Common myeloid progenitor, CD34-positive (primary cell): ENCODE results near the gene DCP1A.
"Not testable (repeated sequence)": the region's sequence is repeated elsewhere in the genome, so short reads cannot be mapped to it uniquely, and the experiment has no call there.

Source experiments
- CTCF ChIA-PET: fragments of 350-600 bp; sonication (Branson Sonifier 250); formaldehyde crosslinking; loops from one replicate; lab custom pipeline; 2021; ENCODE audit warnings: antibody characterized with exemption; lab: Charles Lee
- POLR2A ChIA-PET: fragments of 350-600 bp; sonication (Branson Sonifier 250); formaldehyde crosslinking; loops from one replicate; lab custom pipeline; 2021; ENCODE audit warnings: antibody characterized with exemption; lab: Charles Lee
- DNase-seq, 3 donors: peaks; one replicate each; pipeline versions ENCODE4 v3.0.0 to v3.0.0-alpha.2; 2013
- H3K27ac ChIP-seq, 2 experiments: 1 replicate in 1 of 2; 2 replicates in 1 of 2; pipeline ENCODE4 v1.7.0; 2013; ENCODE audit warnings: inconsistent platforms in 2 of 2, low read length in 2 of 2, mild to moderate bottlenecking in 2 of 2, low read depth in 1 of 2, moderate library complexity in 1 of 2; ENCODE audit not compliant: severe bottlenecking in 2 of 2, insufficient read depth in 1 of 2, poor library complexity in 1 of 2
- H3K27me3 ChIP-seq, 5 experiments: replicated peaks in 2 of 5; 1 replicate in 3 of 5; 2 replicates in 2 of 5; pipeline versions ENCODE4 v1.6.1 to v1.7.0; 2013; ENCODE audit warnings: low read length in 4 of 5, mild to moderate bottlenecking in 2 of 5, moderate library complexity in 2 of 5, inconsistent platforms in 1 of 5; ENCODE audit not compliant: insufficient read depth in 5 of 5, control insufficient read depth in 4 of 5
- H3K36me3 ChIP-seq, 4 experiments: 1 replicate in 2 of 4; 2 replicates in 2 of 4; pipeline versions ENCODE4 v1.6.1 to v1.7.0; 2013; ENCODE audit warnings: low read length in 3 of 4, control low read depth in 1 of 4, mild to moderate bottlenecking in 1 of 4; ENCODE audit not compliant: control insufficient read depth in 4 of 4, insufficient read depth in 4 of 4
- H3K4me1 ChIP-seq, 4 experiments: 1 replicate in 3 of 4; 2 replicates in 1 of 4; pipeline versions ENCODE4 v1.6.1 to v1.7.1; 2013; ENCODE audit warnings: low read length in 3 of 4, mild to moderate bottlenecking in 3 of 4, control low read depth in 1 of 4, inconsistent platforms in 1 of 4, moderate library complexity in 1 of 4; ENCODE audit not compliant: control insufficient read depth in 4 of 4, insufficient read depth in 4 of 4; ENCODE audit errors: control extremely low read depth in 1 of 4
- H3K4me3 ChIP-seq, 7 experiments: 1 replicate in 4 of 7; 2 replicates in 3 of 7; pipeline versions ENCODE4 v1.5.1 to v1.7.0; 2013; ENCODE audit warnings: mild to moderate bottlenecking in 7 of 7, low read length in 6 of 7, moderate library complexity in 6 of 7, inconsistent platforms in 2 of 7, low read depth in 2 of 7, control low read depth in 1 of 7; ENCODE audit not compliant: insufficient read depth in 4 of 7, control insufficient read depth in 1 of 7; ENCODE audit errors: extremely low read depth in 1 of 7
- H3K9me3 ChIP-seq, 5 experiments: 1 replicate in 4 of 5; 2 replicates in 1 of 5; pipeline versions ENCODE4 v1.6.1 to v1.7.1; 2013; ENCODE audit warnings: low read length in 4 of 5, mild to moderate bottlenecking in 2 of 5, inconsistent platforms in 1 of 5, low read depth in 1 of 5, moderate library complexity in 1 of 5; ENCODE audit not compliant: control insufficient read depth in 4 of 5, insufficient read depth in 2 of 5; ENCODE audit errors: control extremely low read depth in 1 of 5
- WGBS: methylation state at CpG from one replicate; pipeline ENCODE4 v1.1.5; 2013; ENCODE audit not compliant: insufficient coverage; 5-methylcytosine and 5-hydroxymethylcytosine counted together

Gene DCP1A

DNA sequence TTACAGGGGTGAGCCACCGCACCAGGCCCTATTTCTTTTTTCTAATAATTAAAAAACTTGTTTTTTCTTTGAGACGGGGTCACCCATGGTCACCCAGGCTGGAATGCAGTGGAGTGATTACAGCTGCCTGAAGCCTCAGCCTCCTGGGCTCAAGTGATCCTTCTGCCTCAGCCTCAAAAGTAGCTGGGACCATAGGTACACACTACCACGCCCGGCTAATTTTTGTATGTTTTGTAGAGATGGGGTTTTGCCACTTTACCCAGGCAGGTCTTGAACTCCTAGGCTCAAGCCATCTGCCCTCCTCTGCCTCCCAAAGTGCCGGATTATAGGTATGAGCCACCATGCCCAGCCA is 90.7 kb downstream of the DCP1A start:
- H3K9me3 ChIP-seq: no peaks in the 10 kb centered on the region
- no peak for DNase-seq
- ChIA-PET CTCF (no interaction called here), POLR2A (no interaction called here)
- peaks cover 10 to 36% (median 31%) of the 10 kb centered on the region in 4 experiments for H3K4me1 ChIP-seq
- no peak overlapping the region for H3K27ac ChIP-seq
- WGBS: 94% methylated on average over 2 of the region's 5 CpGs
- no peaks in the 10 kb centered on the region for H3K27me3 ChIP-seq
- H3K36me3 ChIP-seq: peaks cover 0 to 6% (median 0%) of the 10 kb centered on the region in 4 experiments
- H3K4me3 ChIP-seq: no peak overlapping the region

- Histone ChIP-seq H3K4me1 (peaks cover 16 to 41% (median 37%) of the 10 kb centered on the region in 4 experiments), H3K4me3 (peak within 1 kb of the TSS; percentile 78 to 96 (median 95)), H3K9me3 (no peaks in the 10 kb centered on the region), H3K27me3 (no peaks in the 10 kb centered on the region), H3K27ac (peak within 1 kb of the TSS; percentile 46 to 73), H3K36me3 (peaks cover 0 to 11% (median 0%) of the 10 kb centered on the region in 4 experiments)
- POLR2A ChIA-PET: no interaction called here
- 15% methylated on average over 38 of the region's 66 CpGs for WGBS
- CTCF ChIA-PET: interaction anchor here (1.2 to 2.6 kb wide), 3 partner anchors 12 to 36 kb away, joined by 5 to 12 read pairs (median 10); no protein-coding TSS in a partner anchor
- DNase-seq: peak; percentile 84 to 90 (median 88)
These were observed 91.3 kb downstream of the DCP1A start, which contains the start of gene TKT for GRCh38 chr3:53255775-53256703. Gene TKT (minus strand): TSS chr3:53256022. CDS start chr3:53255942, 80 bp downstream.

DNA sequence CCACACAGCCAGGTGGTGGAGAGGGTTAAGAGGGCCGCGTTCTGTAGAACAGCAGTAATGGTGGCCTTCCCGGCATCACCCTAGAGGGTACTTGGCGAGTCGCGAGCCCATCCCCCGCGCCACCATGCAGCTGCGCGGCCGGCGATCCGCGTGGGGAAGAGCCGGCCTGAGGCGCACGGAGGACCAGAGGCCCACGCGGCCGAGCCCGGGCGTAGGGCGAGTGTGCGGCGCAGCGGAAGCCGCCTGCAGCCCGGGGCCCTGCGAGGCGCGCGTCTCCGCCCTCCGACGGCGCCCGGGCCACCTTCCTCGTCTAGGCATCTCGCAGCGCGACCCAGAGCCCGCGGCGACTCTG is 91.9 kb downstream of the DCP1A start:
- Histone ChIP-seq H3K36me3 (peaks cover 0 to 11% (median 0%) of the 10 kb centered on the region in 4 experiments), H3K4me1 (peaks cover 20 to 47% (median 44%) of the 10 kb centered on the region in 4 experiments), H3K27ac (peak overlapping the region in 1 of 2 experiments; percentile 73), H3K4me3 (peak overlapping the region; percentile 78 to 96 (median 95)), H3K9me3 (no peaks in the 10 kb centered on the region), H3K27me3 (no peaks in the 10 kb centered on the region)
- 0% methylated on average over 44 of the region's 44 CpGs for WGBS
- DNase-seq: no peak
- POLR2A ChIA-PET: interaction anchor here (0.5 to 1.0 kb wide), 2 partner anchors 29 to 438 kb away, joined by 3 read pairs; no protein-coding TSS in a partner anchor
- CTCF ChIA-PET: interaction anchor here (1.2 to 2.6 kb wide), 3 partner anchors 12 to 35 kb away, joined by 5 to 12 read pairs (median 10); no protein-coding TSS in a partner anchor

GRCh38 chr3:53254509-53255422 is 92.6 kb downstream of the DCP1A start:
- peaks cover 0 to 11% (median 0%) of the 10 kb centered on the region in 4 experiments for H3K36me3 ChIP-seq
- WGBS: 1% methylated on average over 24 of the region's 32 CpGs
- CTCF ChIA-PET: interaction anchor here (1.2 to 2.6 kb wide), 5 partner anchors 11 to 34 kb away, joined by 3 to 12 read pairs (median 9); no protein-coding TSS in a partner anchor
- H3K27me3 ChIP-seq: no peaks in the 10 kb centered on the region
- H3K4me1 ChIP-seq: peaks cover 20 to 54% (median 50%) of the 10 kb centered on the region in 4 experiments
- no peaks in the 10 kb centered on the region for H3K9me3 ChIP-seq
- DNase-seq: peak; percentile 29 to 55 (median 48)
- peak overlapping the region; percentile 78 to 96 (median 95) for H3K4me3 ChIP-seq
- H3K27ac ChIP-seq: peak overlapping the region; percentile 46 to 73
- POLR2A ChIA-PET: interaction anchor here (0.5 to 1.0 kb wide), 2 partner anchors 29 to 438 kb away, joined by 3 read pairs; no protein-coding TSS in a partner anchor

DNA sequence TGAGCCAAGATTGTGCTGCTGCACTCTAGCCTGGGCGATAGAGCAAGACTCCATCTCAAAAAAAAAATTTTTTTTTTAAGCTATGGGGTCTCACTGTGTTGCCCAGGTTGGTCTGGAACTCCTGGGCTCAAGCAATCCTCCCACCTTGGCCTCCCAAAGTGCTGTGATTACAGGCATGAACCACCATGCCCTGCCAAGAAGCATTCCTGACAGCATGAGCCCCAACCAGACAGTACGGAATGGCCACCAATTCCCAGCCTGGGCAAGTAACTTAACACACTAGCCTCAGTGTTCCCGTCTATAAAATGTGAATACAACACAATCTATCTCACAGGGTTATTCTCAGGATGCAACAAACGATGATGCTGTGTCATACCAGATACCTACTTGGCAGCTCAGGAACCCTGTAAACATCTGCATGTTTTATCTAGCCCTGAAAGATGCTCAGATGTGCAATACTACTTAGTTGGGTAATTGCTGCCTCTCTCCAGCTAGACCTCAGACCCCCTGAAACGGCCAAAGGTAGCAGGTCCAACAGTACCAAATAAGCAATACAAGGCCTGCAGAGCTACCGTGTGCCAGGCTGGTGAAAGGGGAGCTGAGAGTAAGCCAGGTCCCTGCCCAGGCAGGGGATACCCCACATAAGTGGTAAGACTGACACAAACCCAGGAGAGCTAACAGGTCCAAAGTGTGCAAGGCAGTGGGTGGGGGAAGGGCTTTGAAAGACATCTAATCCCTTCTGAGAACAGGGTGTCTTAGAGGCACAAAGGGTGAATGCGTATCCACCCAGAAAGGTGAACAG is 93.4 kb downstream of the DCP1A start:
- 87% methylated on average over 4 of the region's 7 CpGs for WGBS
- Histone ChIP-seq H3K27me3 (no peaks in the 10 kb centered on the region), H3K36me3 (peaks cover 0 to 11% (median 0%) of the 10 kb centered on the region in 4 experiments), H3K4me1 (peaks cover 20 to 62% (median 59%) of the 10 kb centered on the region in 4 experiments), H3K4me3 (peak overlapping the region; percentile 78 to 96 (median 95)), H3K27ac (peak overlapping the region in 1 of 2 experiments; percentile 73), H3K9me3 (no peaks in the 10 kb centered on the region)
- POLR2A ChIA-PET: interaction anchor here (1.0 kb wide), 1 partner anchor 28 kb away, joined by 3 read pairs; no protein-coding TSS in a partner anchor
- CTCF ChIA-PET: interaction anchor here (0.9 to 2.6 kb wide), 5 partner anchors 10 to 34 kb away, joined by 3 to 12 read pairs (median 9); no protein-coding TSS in a partner anchor
- DNase-seq: peak in 1 of 3 donors; percentile 29

DNA sequence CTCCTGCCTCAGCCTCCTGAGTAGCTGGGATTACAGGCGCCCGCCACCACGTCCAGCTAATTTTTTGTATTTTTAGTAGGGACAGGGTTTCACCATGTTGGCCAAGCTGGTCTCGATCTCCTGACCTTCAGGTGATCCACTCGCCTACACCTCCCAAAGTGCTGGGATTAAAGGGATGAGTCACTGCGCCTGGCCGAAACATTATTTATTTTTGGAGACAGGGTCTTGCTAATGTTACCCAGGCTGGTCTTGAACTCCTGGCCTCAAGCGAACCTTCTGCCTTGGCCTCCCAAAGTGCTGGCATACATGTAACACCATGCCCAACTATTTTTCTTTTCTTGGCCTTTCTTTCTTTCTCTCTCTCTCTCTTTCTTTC is 94.4 kb downstream of the DCP1A start:
- Histone ChIP-seq H3K4me1 (peaks cover 24 to 71% (median 68%) of the 10 kb centered on the region in 4 experiments), H3K27ac (peak overlapping the region; percentile 25 to 76), H3K36me3 (peaks cover 0 to 15% (median 0%) of the 10 kb centered on the region in 4 experiments), H3K4me3 (peak overlapping the region in 5 of 7 experiments; percentile 7 to 96 (median 65))
- DNase-seq, POLR2A ChIA-PET, H3K9me3 ChIP-seq, H3K27me3 ChIP-seq: not testable (repeated sequence)
- WGBS: 79% methylated on average over 7 of the region's 8 CpGs
- CTCF ChIA-PET: interaction anchor here (1.1 to 2.6 kb wide), 3 partner anchors 18 to 33 kb away, joined by 4 to 12 read pairs (median 9); no protein-coding TSS in a partner anchor
